Hepatocyte (in vitro differentiated cells): ENCODE data around the gene KCNMA1. TPM values are rescaled to one million over a fixed set of nuclear protein-coding genes. Genes with fewer than 3 reads are reported as not detected.
A peak's percentile ranks its signal among the peaks of the same experiment; 100 is the strongest.

Source experiments
- DNase-seq: peaks from one replicate; pipeline ENCODE4 v3.0.0-alpha.2; 2016; ENCODE audit warnings: low spot score
- H2AFZ ChIP-seq: fragments of 200-600 bp; sonication (generic); 2 replicates; pipeline ENCODE4 v1.6.0; 2016; ENCODE audit warnings: antibody characterized with exemption, mild to moderate bottlenecking
- H3K27ac ChIP-seq: fragments of 200-600 bp; sonication (generic); 2 replicates; pipeline ENCODE4 v1.5.1; 2016; ENCODE audit warnings: mild to moderate bottlenecking
- H3K27me3 ChIP-seq: fragments of 200-600 bp; sonication (generic); 2 replicates; pipeline ENCODE4 v1.6.1; 2016
- H3K36me3 ChIP-seq: fragments of 200-600 bp; sonication (generic); replicated peaks from 2 replicates; pipeline ENCODE4 v1.5.1; 2016; ENCODE audit warnings: low read depth; ENCODE audit not compliant: insufficient read depth
- H3K4me1 ChIP-seq: fragments of 200-600 bp; sonication (generic); 2 replicates; pipeline ENCODE4 v1.5.1; 2016; ENCODE audit warnings: mild to moderate bottlenecking, moderate library complexity; ENCODE audit not compliant: insufficient read depth
- H3K4me2 ChIP-seq: fragments of 200-600 bp; sonication (generic); 2 replicates; pipeline ENCODE4 v1.6.0; 2016
- H3K4me3 ChIP-seq: fragments of 200-600 bp; sonication (generic); 2 replicates; pipeline ENCODE4 v1.5.1; 2016; ENCODE audit warnings: mild to moderate bottlenecking
- H3K79me2 ChIP-seq: fragments of 200-600 bp; sonication (generic); 2 replicates; pipeline ENCODE4 v1.6.0; 2017; ENCODE audit warnings: mild to moderate bottlenecking
- H3K9me2 ChIP-seq: fragments of 200-600 bp; sonication (generic); replicated peaks from 2 replicates; pipeline ENCODE4 v1.6.0; 2017; ENCODE audit warnings: mild to moderate bottlenecking; ENCODE audit not compliant: insufficient read depth
- H3K9me3 ChIP-seq: fragments of 200-600 bp; sonication (generic); 2 replicates; pipeline ENCODE4 v1.5.1; 2016; ENCODE audit warnings: low read depth, mild to moderate bottlenecking
- H4K20me1 ChIP-seq: fragments of 200-600 bp; sonication (generic); 2 replicates; pipeline ENCODE4 v1.6.0; 2016; ENCODE audit warnings: mild to moderate bottlenecking; ENCODE audit not compliant: insufficient read depth, poor library complexity, severe bottlenecking
- CTCF ChIP-seq: fragments of 200-600 bp; sonication (generic); IDR thresholded peaks from 2 replicates; pipeline ENCODE4 v1.5.1; 2016; ENCODE audit warnings: antibody characterized with exemption, mild to moderate bottlenecking; ENCODE audit not compliant: poor library complexity
- EZH2 ChIP-seq: fragments of 200-600 bp; sonication (generic); IDR thresholded peaks from 2 replicates; pipeline ENCODE4 v1.6.1; 2016; ENCODE audit warnings: antibody characterized with exemption, mild to moderate bottlenecking, borderline replicate concordance
- EZH2phosphoT487 ChIP-seq: fragments of 200-600 bp; sonication (generic); IDR thresholded peaks from one replicate; pipeline ENCODE4 v1.6.1; 2018; ENCODE audit warnings: antibody characterized with exemption, mild to moderate bottlenecking, low read depth, moderate library complexity; ENCODE audit not compliant: unreplicated experiment, severe bottlenecking
- WGBS: methylation state at CpG from one replicate; pipeline ENCODE4 v1.1.6; 2016; ENCODE audit warnings: low lambda C conversion rate; ENCODE audit errors: missing lambda C conversion rate; 5-methylcytosine and 5-hydroxymethylcytosine counted together
- polyA plus RNA-seq: library from polyadenylated mRNA; unstranded; fragments of >200 nt; fragmentation: Nextera tagmentation; extraction: Ambion mirVana; gene quantifications from 2 replicates; pipeline ENCODE4 v1.2.1, GENCODE V29; 2016
- total RNA-seq: library from RNA; depleted of rRNA; stranded (reverse); fragments of >200 nt; gene quantifications from 2 replicates; pipeline ENCODE4 v1.2.3, GENCODE V29; 2014

KCNMA1 gene
- total and polyA plus RNA-seq, 2 experiments from 2014 or later = 42.6 to 73.3 TPM

GRCh38 chr10:77452952-77453564 is 184.6 kb downstream of the KCNMA1 start:
- Histone ChIP-seq H3K27me3 (no peaks in the 10 kb centered on the region), H3K4me2 (no peak overlapping the region), H3K9me2 (no peaks in the 10 kb centered on the region), H3K79me2 (no peaks in the 10 kb centered on the region), H3K27ac (no peak overlapping the region), H3K4me1 (peaks cover 4% of the 10 kb centered on the region), H3K36me3 (no peaks in the 10 kb centered on the region), H4K20me1 (no peaks in the 10 kb centered on the region), H3K9me3 (no peaks in the 10 kb centered on the region), H3K4me3 (no peak overlapping the region), H2AFZ (no peak overlapping the region)
- TF ChIP-seq CTCF (no peak), EZH2 (no peak), EZH2phosphoT487 (no peak)
- 67% methylated on average over 4 of the region's 4 CpGs for WGBS
- DNase-seq = no peak

GRCh38 chr10:77451886-77452285 is 185.7 kb downstream of the KCNMA1 start:
- Histone ChIP-seq H3K27ac (no peak overlapping the region), H4K20me1 (no peaks in the 10 kb centered on the region), H3K4me3 (no peak overlapping the region), H3K36me3 (no peaks in the 10 kb centered on the region), H3K79me2 (no peaks in the 10 kb centered on the region), H3K4me2 (no peak overlapping the region), H3K27me3 (no peaks in the 10 kb centered on the region), H3K4me1 (peaks cover 4% of the 10 kb centered on the region), H3K9me3 (no peaks in the 10 kb centered on the region), H2AFZ (no peak overlapping the region), H3K9me2 (no peaks in the 10 kb centered on the region)
- no peak for DNase-seq
- WGBS = 59% methylated on average over 2 of the region's 2 CpGs
- TF ChIP-seq CTCF = no peak
- TF ChIP-seq EZH2phosphoT487 = no peak
- no peak for TF ChIP-seq EZH2

GRCh38 chr10:77448226-77448625 is 189.4 kb downstream of the KCNMA1 start:
- peak; percentile 32 for DNase-seq

More at GRCh38 chr10:77448226-77448625, 189.4 kb downstream of the KCNMA1 start:
- WGBS = 77% methylated on average over 5 of the region's 5 CpGs
- Histone ChIP-seq H4K20me1 (no peaks in the 10 kb centered on the region), H3K36me3 (no peaks in the 10 kb centered on the region), H3K79me2 (no peaks in the 10 kb centered on the region), H3K4me3 (no peak overlapping the region), H3K4me1 (peaks cover 4% of the 10 kb centered on the region), H3K9me2 (no peaks in the 10 kb centered on the region), H2AFZ (no peak overlapping the region), H3K9me3 (no peaks in the 10 kb centered on the region), H3K27me3 (no peaks in the 10 kb centered on the region), H3K27ac (no peak overlapping the region), H3K4me2 (no peak overlapping the region)
- no peak for TF ChIP-seq EZH2
- no peak for TF ChIP-seq CTCF
- TF ChIP-seq EZH2phosphoT487 = no peak
